GM19452 (cell line): ENCODE data around the gene PPP1R1A.

Experiments used
- ATAC-seq: cut with Tn5 transposase; IDR thresholded peaks from one replicate; pipeline ENCODE4 v1.9.1; 2021; ENCODE audit not compliant: unreplicated experiment

PPP1R1A gene

GRCh38 chr12:54603872-54604271, 15.4 kb upstream of the PPP1R1A start:
- ATAC-seq, result no peak

- ATAC-seq, result peak; percentile 91
Observed at GRCh38 chr12:54603173-54603814, 14.8 kb upstream of the PPP1R1A start.

DNA sequence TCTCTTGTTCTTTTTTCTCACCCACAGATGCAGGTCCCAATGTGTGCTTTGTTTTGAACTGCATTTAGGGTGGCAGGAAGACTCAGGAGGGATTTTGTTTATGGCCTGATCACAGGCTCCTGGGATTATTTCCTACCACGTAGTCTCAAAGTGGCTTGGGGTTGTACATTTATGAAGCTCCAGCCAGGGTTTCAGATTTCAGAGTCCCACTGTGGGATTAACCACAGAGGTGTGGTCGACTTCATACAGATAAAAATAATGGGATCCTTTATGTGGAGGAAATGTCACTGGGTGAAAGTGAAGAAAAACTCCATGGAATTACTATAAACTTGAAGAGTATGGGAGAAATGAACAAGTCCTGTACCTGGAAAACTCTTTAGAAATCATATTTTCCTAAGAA, 14.2 kb upstream of the PPP1R1A start:
- no peak for ATAC-seq

DNA sequence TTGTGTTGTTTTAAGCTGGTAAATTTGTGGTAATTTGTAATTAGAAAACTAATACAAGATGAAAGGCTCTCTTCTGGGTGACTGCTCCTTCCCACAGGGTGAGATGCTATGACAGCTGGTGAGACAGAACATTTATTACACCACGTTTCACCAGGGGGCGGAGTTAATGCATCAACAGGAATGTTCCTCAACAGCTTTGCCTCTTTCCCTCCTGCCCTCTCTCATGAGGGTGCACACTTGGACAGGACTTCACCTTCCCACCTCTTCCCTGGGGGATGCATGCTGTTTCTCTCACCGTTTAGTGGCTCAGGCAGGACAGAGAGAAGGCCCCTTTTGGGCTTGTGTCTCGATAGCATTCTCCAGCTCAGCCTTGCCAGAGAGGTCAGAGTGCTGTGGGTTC, 13.4 kb upstream of the PPP1R1A start:
- no peak for ATAC-seq

DNA sequence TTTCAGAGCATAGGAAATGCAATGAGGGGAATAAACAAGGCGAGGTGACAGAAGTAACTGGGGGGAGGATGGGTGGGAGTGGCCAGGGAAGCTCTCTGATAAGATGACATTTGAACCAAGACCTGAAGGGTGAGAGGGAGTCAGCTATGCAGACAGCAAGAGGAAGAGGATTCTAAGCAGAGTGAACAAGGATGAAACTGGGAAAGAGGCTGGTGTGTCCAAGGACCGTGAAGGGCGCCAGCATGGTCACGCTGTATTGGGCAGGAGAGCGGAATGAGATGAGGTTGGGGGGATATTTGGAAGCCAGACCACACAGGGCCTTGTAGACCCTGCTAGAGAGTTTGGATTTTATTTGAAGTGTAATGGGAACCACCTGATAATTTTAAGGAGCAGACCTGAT, 10.5 kb upstream of the PPP1R1A start:
- no peak for ATAC-seq

GRCh38 chr12:54596526-54596946, 8.1 kb upstream of the PPP1R1A start:
- no peak for ATAC-seq

DNA sequence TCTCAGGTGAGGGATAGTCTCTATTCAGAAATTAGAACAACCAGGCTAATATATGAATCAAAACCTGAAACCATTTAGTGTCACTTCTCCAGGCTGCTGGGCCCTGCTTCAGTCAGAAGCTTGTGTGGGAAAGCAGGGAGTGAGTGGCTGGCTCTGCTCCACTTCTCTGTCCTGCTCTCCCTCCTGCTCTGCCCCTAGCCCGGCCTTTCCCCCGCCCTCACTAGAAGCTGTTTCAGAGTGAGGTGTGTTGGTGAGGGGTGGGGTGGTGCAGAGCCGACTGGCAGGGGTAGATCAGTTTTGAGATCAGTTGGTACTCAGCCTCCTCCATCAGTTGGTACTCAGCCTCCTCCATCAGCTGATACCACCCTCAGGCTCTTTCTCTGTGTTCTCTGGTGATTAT, 7.0 kb upstream of the PPP1R1A start:
- no peak for ATAC-seq

- no peak for ATAC-seq
Observed at GRCh38 chr12:54593725-54594124, 5.3 kb upstream of the PPP1R1A start.

- no peak for ATAC-seq
Observed at GRCh38 chr12:54593135-54593534, 4.7 kb upstream of the PPP1R1A start.

DNA sequence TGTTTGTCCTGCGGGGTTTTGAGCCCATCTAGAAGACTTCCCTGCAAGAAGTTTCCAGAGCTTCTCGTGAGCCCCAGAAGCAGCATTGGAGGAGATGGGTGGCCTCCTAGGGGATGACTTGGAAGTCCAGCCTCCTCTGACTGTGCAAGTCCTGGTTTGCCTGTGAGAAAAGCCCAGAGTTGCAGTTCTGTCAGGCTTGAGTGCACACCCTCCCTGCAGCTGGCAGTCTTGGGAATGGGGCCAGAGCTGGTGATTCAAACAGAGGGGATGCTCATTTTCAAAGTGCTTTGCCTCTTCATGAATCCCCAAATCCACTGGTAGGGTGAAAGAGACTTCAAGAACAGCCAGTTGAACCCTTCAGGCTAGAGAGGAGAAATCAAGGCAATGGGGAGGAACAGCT, 3.9 kb upstream of the PPP1R1A start:
- ATAC-seq, result no peak

- ATAC-seq, result no peak
Observed at GRCh38 chr12:54590978-54591591, 2.6 kb upstream of the PPP1R1A start.

DNA sequence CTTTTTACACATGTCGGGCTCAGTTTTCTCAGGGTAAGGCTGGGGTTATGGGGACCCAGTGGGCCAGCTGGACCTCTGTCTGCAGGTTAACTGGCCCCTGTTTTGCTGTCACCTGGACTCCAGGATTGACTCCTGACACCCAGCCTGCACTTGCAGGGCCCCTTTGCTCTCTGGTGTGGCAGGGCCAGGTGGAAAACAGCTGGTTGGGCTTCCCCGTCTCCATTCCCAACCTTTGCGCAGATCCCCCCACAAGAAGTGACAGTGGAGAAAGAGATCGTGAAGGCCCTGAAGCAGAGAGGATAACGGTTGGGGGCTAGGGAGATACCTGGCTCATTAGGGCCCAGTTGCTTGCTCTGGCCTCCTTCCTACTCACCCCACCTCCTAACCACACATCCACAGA, 1.5 kb upstream of the PPP1R1A start:
- ATAC-seq, result no peak

DNA sequence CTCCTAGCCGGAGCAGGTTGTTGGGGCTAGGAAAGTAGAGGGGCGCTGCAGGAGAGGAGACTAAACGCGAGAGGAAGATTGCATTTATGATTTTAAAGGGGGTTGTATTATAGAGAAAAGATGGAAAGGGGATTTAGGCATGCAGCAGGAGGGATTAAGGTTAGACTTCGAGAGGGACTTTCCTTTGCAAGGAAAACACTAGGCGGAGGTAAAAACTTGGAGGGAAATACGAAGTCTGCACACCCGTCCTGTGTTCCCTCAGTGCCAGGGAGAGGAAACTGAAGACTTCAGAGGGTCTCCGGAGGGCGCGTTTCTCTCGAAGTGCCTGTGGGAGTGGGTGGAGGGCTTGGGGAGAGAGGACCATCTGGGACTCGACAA, 420 bp upstream of the PPP1R1A start:
- no peak for ATAC-seq

GRCh38 chr12:54587315-54587873, 1.1 kb downstream of the PPP1R1A start:
- ATAC-seq, result no peak

GRCh38 chr12:54586620-54587019, 1.8 kb downstream of the PPP1R1A start:
- ATAC-seq, result no peak

DNA sequence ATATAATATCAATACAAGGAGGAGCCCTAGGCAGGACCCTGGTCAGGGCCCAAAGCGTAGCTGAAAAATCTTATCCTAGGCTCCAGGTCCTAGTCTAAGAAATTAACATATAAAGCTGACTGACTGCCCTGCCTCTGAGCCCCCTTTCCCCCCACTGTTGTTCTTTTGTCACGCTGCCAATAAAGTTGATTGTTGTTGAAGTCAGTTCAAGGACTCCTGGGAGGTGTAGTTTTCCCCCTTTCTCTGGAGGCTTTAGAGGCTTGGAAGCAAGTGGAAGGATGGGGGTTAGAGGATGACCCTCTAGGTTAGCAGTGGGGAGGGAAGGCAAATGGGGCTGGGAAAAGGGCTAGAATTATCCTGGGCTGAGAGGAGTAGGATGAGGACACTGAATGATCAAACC, 3.2 kb downstream of the PPP1R1A start:
- ATAC-seq, result no peak

GRCh38 chr12:54584128-54584527, 4.3 kb downstream of the PPP1R1A start:
- no peak for ATAC-seq

GRCh38 chr12:54583726-54584125, 4.7 kb downstream of the PPP1R1A start:
- no peak for ATAC-seq

- no peak for ATAC-seq
Observed at GRCh38 chr12:54581412-54581811, 7.0 kb downstream of the PPP1R1A start.

- ATAC-seq, result peak; percentile 91
Observed at GRCh38 chr12:54579696-54580333, 8.6 kb downstream of the PPP1R1A start.

GRCh38 chr12:54579258-54579657, 9.2 kb downstream of the PPP1R1A start:
- ATAC-seq, result no peak

GRCh38 chr12:54578778-54579177, 9.7 kb downstream of the PPP1R1A start:
- no peak for ATAC-seq
